NCI-H2107 treated with DMSO at 0.1 percent for 48 hours (cell line): ENCODE measurements around the gene WDR86.

ENCODE experiments used
- DNase-seq: peaks from one replicate; lab custom pipeline; 2025; ENCODE audit not compliant: unreplicated experiment; lab: John Stamatoyannopoulos, UW

WDR86 gene

DNA sequence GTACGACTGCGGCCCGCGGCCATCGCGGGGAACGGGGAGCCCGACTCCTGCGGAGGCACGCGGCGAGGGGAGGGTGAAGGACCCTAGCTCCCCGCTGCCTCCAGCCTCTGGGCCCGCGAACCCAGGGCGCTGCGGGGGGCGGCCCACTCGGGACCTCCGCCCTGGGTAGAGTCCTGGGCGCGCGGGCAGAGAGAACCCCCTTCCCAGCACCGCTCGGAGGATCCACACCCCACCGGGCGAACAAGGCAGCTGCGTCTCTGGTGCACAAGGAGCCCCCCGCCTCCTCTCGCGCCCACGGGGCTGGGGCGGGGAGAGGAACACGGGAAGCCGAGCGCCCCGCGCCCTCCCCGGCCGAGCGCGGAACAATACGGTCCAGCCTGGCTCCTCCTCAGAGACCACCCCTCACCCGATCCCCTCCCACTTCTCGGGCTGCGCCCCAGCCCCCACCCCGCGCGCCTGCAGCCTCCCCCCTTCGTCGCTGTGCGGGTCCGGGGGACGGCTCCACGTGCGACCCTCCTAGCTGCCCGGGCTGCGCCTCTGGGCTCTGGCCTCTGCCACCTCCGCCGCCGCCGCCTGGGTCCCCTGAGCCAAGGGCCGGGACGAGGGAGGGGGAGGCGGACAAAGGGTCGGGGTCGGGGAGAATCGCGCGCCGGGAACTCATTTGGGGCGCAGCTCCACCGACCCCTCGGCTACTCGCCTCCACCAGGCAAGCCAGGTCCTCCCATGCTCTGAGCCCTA, at the start of gene WDR86:
Gene WDR86, minus strand, starts transcription at position 372 of the 738 bp plus-strand sequence. CDS start 449 bp downstream, outside the sequence.
- no peak for DNase-seq

DNA sequence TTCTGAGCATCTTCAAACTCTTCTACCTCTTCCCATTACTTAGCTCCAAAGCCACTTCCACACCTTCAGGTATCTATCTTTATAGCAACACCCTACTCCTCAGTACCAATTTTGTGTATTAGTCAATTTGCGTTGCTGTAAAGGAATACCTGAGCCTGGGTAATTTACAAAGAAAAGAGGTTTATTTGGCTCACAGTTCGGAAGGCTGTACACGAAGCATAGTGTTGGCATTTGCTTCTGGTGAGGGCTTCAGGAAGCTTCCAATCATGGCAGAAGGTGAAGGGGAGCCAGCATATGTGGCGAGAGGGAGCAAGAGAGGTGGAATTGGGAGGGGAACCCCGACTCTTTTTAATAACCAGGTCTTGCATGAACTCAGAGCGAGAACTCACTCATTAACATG, 47.7 kb upstream of the WDR86 start:
- DNase-seq = no peak

- no peak for DNase-seq
Measured at GRCh38 chr7:151456782-151457181, 46.9 kb upstream of the WDR86 start.

- no peak for DNase-seq
Measured at GRCh38 chr7:151456276-151456675, 46.4 kb upstream of the WDR86 start.

- no peak for DNase-seq
Measured at GRCh38 chr7:151455690-151456089, 45.9 kb upstream of the WDR86 start.

DNA sequence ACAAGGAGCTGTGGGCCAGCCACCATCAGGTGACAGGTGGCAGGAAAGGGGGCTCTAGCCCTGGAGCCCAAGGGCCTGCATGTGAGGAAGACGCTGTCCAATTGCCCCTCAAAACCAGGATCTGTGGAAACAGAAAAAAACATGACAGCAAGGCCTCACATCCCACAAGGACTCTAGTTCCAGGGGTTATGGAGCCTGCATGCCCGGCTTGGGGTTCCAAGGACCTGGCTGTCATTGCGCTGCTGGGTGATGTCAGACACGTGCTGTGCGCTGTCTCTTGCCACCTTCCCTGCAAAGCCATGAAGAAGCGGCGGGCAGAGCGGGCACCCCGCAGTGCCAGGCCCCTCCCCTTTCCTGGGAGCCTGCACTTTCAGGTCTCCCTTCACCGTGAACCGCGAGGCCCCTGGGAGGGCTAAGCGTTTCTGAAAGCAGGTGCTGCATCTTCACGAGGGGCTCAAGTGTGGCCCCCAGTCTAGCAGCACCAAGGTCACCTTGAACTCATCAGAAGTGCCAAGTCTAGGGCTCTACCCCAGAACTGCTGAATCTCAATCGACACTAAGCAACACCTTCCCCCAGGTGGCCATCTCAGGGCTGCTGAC, 45.2 kb upstream of the WDR86 start:
- DNase-seq = no peak

DNA sequence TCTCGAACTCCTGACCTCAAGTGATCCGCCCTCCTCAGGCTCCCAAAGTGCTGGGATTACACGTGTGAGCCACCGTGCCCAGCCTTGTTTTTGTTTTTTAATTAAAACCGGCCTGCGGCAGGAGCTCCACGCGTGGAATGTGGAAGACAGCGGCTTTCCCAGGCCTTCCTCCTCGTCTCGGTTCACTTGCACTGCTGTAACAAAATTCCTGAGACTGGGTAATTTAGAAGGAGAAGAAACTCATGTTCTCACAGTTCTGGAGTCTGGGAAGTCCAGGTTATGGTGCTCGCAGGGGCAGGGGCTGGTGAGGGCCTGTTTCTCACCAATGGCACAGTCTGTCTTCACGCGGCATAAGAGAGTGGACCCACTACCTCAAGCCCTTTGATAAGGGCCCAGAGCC, 44.5 kb upstream of the WDR86 start:
- DNase-seq = no peak

DNA sequence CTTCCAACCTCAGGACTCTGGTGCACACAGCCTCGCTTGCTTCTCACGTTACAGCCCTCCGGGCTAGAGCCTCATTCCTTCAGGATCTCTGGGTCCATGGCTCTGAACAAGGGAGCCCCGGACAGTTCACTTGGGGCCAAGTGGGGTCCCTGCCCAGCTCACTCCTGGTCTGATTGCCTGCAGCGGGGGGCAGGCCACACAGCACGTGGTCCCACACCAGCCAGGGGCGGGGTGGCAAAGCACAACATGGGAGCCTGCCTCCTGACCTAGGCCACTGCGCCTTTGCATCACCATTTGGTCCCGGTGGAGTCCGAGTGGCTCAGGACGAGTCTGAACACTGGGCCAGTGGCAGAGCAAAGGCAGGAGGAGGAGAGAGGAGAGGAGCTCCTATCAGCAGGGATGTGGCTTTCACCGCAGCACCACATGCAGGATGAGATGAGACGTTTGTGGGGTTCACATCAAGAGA, 43.5 kb upstream of the WDR86 start:
- no peak for DNase-seq

- DNase-seq = no peak
Measured at GRCh38 chr7:151452680-151453325, 43.0 kb upstream of the WDR86 start.

DNA sequence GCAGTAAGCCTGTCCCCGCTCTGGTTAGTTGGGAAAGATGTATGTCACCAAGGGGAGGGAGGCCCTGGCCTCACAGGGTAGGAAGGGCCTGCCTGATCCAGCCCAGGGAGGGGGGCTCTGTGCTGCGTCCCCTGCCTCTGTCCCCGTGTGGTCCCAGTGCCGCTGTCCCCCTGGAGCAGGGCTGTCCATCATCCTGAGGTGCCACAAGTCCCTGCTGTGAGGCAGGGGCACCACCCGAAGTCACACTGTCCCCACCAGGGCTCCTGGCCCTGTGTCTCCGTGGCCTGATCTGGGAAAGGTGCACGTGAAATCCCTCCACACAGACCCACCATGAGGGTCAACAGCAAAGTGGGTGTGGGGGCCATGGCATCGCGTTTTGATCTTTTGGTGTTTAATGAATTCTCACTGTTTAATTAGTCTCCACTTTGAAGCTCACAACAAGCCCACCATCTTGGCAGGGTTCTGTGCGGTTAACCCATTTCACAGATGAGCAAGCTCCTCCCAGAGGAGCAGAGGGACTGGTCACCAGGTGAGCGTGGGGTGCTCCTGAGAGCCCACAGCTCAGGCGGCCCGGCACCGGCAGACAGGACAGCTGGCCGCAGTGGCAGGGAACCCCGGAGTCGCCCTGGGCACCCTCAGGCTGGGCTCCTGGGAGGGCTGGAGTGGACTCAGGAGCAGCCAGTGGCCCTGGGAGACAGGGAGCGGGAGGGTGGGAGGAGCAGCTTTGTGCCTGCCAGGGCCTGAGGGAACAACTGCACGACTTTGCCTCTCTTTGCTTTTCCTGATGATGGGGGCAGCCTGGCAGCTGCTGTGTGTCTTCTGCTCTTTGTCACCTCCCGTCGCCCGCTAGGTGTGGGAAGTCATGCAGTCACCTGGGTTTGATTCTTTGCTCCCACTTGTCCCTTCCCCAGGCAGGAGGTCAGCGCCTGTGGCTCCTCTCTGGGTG, 42.1 kb upstream of the WDR86 start:
- no peak for DNase-seq

DNA sequence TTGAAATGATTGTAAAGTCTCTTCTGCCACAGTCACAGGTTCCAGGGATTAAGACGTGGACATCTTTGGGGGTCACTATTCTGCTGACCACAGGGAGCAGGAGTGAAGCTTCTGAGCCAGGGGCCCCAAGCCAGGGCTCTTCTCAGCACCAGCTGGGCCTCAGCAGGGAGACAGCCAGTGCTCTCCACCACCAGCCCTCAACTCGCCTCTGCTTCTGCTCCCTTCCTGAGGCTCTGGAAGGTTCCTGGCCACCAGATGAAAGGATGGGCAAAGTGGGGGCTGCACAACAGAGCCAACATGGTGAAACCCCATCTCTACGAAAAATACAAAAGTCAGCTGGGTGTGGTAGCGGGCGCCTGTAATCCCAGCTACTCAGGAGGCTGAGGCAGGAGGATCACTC, 41.3 kb upstream of the WDR86 start:
- DNase-seq = no peak

DNA sequence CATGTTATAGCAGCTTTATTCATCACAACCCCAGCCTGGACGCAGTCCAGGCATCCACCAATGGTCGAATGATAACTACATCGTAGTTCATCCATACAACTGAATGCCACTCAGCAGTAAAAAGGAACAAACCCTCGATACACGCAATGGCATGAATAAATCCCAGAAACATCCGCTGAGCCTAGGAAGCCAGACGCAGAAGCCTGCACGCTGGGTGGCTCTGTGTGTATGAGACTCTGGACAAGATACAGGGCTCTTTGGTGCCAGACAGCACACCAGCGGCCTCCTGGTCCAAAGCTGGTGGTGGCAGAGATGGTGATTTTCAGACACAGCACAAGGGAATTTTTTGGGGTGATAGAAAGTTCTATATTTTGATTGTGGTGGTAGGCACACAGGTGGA, 40.2 kb upstream of the WDR86 start:
- no peak for DNase-seq

GRCh38 chr7:151448261-151449252, 38.7 kb upstream of the WDR86 start:
- DNase-seq = peak; percentile 16

DNA sequence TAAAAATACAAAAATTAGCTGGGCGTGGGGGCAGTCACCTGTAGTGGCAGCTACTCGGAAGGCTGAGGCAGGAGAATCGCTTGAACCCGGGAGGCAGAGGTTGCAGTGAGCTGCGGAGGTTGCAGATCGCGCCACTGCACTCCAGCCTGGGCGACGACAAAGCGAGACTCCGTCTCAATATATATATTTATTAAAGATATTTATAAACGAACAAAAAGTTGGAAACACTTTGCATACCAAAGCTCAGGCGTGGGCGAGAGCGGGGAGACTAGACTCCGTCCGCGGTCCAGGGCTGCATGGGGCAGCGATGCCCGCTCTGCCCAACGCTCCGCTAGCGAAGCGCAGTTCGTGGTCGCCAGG, 38.0 kb upstream of the WDR86 start:
- DNase-seq = no peak

DNA sequence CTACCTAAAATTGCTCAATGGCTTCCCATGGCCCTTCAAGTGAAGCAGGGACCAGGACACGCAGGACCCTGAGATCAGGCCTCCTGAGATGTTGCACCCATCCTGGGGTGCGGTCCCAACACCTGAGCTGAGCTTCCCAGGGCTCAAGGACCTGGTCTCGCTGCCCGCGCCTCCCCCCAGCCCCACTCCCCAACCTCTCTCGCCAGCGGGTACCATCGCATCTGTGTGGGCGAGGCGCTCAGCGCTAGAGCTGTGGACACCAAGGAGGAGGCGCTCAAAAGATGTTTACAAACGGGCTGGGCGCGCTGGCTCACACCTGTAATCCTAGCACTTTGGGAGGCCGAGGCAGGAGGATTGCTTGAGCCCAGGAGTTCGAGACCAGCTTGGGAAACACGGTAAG, 37.5 kb upstream of the WDR86 start:
- DNase-seq = no peak

DNA sequence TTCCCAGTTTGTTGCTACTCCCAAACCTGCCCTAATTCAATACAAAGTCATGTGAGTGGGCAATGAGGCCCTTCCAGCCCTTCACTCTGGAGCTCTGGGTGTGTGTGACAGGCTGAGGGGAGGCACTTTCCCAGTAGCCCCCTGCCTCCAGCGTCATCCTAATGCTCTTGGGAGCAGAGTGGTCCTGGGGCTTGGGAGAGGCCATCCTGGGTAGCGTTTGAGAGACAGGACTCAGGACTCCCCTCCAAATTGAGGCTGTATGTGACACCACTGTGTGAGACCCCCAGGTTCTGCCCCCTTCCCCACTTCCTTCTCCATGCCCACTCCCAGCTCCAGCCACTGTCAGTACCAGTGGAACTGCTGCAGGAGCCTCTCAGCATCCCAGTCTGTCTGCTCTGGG, 36.6 kb upstream of the WDR86 start:
- DNase-seq = no peak

- DNase-seq = no peak
Measured at GRCh38 chr7:151444632-151445031, 34.8 kb upstream of the WDR86 start.

- no peak for DNase-seq
Measured at GRCh38 chr7:151442776-151443496, 33.1 kb upstream of the WDR86 start.

- no peak for DNase-seq
Measured at GRCh38 chr7:151440799-151441445, 31.1 kb upstream of the WDR86 start.
